HTERT RPE-1 (cell line): ENCODE results near the gene GDF11.

Experiments
- in situ Hi-C: fragments of 300-500 bp; cut with MboI; formaldehyde crosslinking; loops from 4 replicates; pipeline ENCODE4 v1.14.3; 2020; ENCODE audit warnings: low sequenced_read_pairs

GDF11 gene

GRCh38 chr12:55706568-55707218 lies 36.2 kb upstream of the GDF11 start:
- in situ Hi-C loops: no loop called here

GRCh38 chr12:55707219-55707671 lies 35.7 kb upstream of the GDF11 start:
- in situ Hi-C loops: no loop called here

- in situ Hi-C loops: no loop called here
Measured at GRCh38 chr12:55707841-55708694, 34.9 kb upstream of the GDF11 start, which contains the start of gene ITGA7. Gene ITGA7 (minus strand): TSS chr12:55707904. CDS start chr12:55707682, 222 bp downstream.

- in situ Hi-C loops: no loop called here
Measured at GRCh38 chr12:55708695-55709233, 34.2 kb upstream of the GDF11 start.

GRCh38 chr12:55711786-55712553 lies 31.0 kb upstream of the GDF11 start:
- in situ Hi-C loops: no loop called here

GRCh38 chr12:55712700-55713415 lies 30.1 kb upstream of the GDF11 start:
- in situ Hi-C loops: no loop called here

- in situ Hi-C loops: no loop called here
Measured at GRCh38 chr12:55713721-55714120, 29.2 kb upstream of the GDF11 start.

GRCh38 chr12:55715169-55715764 lies 27.7 kb upstream of the GDF11 start:
- in situ Hi-C loops: no loop called here

GRCh38 chr12:55715833-55716581 lies 26.9 kb upstream of the GDF11 start, which contains the start of gene BLOC1S1:
Gene BLOC1S1 (plus strand): TSS chr12:55716046. CDS start chr12:55716052, 6 bp downstream.
- in situ Hi-C loops: no loop called here

GRCh38 chr12:55716582-55716957 lies 26.4 kb upstream of the GDF11 start:
- in situ Hi-C loops: no loop called here

- in situ Hi-C loops: no loop called here
Measured at GRCh38 chr12:55717011-55718007, 25.6 kb upstream of the GDF11 start.

- in situ Hi-C loops: no loop called here
Measured at GRCh38 chr12:55718015-55718414, 24.9 kb upstream of the GDF11 start.

GRCh38 chr12:55718624-55719275 lies 24.2 kb upstream of the GDF11 start:
- in situ Hi-C loops: no loop called here

GRCh38 chr12:55719371-55719770 lies 23.6 kb upstream of the GDF11 start:
- in situ Hi-C loops: no loop called here

- in situ Hi-C loops: no loop called here
Measured at GRCh38 chr12:55720071-55720564, 22.8 kb upstream of the GDF11 start, which contains the start of gene RDH5. Gene RDH5 (plus strand): TSS chr12:55720393. CDS start chr12:55721185, 792 bp downstream.

- in situ Hi-C loops: no loop called here
Measured at GRCh38 chr12:55720894-55721444, 22.0 kb upstream of the GDF11 start.
